Ovary (tissue), 3 donors: ENCODE data around the gene EEFSEC.

ENCODE experiments used
- CTCF ChIP-seq, 3 donors: fragments of 450-650 bp in 2 of 3; fragments of 200-600 bp in 1 of 3; IDR thresholded peaks; one replicate each; pipeline versions ENCODE4 v1.5.1 to v1.8.0; 2016 to 2022; ENCODE audit warnings: antibody characterized with exemption in 3 of 3, mild to moderate bottlenecking in 1 of 3
- POLR2A ChIP-seq: fragments of 450-650 bp; IDR thresholded peaks from one replicate; pipeline ENCODE4 v1.6.1; 2017; ENCODE audit warnings: antibody characterized with exemption, mild to moderate bottlenecking, moderate library complexity
- donor health status: DM: no; HTN: no; CAD: no.

DNA sequence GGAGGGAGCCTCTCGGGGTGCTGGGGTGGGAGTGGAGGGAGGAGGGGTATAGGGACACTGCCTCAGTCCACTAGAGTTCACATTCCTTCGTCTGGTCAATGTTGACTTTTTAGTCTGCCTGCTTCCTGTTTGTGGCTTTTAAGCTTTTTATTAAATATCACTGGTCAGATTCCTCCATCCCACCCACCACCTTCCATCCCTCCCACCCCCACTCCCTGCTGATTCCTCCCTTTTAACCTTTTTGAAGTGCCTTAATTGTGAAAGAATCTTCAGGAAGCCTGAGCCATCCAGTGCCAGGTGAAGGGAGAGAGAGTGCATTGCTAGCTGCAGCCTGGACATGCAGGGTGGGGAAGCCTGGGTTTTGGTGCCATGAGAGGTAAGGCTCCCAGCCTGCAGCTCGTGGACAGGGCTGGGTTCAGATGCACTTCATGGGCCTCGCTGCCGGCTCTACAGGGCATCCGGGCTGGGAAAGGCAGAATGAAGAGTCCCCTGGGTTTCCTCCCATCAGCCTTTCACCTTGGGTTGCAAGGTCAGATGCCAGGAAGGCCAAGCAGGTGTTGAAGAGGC is 207.5 kb downstream of the EEFSEC start:
- no peak for TF ChIP-seq POLR2A
- no peak for TF ChIP-seq CTCF (IDR thresholded peaks at IDR 0.05)
